ENCODE results near the gene NKAIN4.

Gene NKAIN4

GRCh38 chr20:63233924-63234323, 20.3 kb downstream of the NKAIN4 start:
- Mint-ChIP-seq H3K36me3 (ENCODE audit: low read depth) (no peaks in the 10 kb centered on the region), H3K27me3 (ENCODE audit: low read depth, poor library complexity) (peaks cover 15% of the 10 kb centered on the region), H3K27ac (no peak overlapping the region), H3K4me1 (peaks cover 70% of the 10 kb centered on the region), H3K9me3 (no peaks in the 10 kb centered on the region), H3K4me3 (no peak overlapping the region)
- no peak for DNase-seq
- no peak for TF ChIP-seq CTCF (IDR thresholded peaks at IDR 0.05)

- no peak for DNase-seq
- no peak overlapping the region for H3K27ac Mint-ChIP-seq
- peaks cover 19% of the 10 kb centered on the region for H3K27me3 Mint-ChIP-seq (ENCODE audit: low read depth, poor library complexity)
- no peak overlapping the region for H3K4me3 Mint-ChIP-seq
- no peak for TF ChIP-seq CTCF (IDR thresholded peaks at IDR 0.05)
- no peaks in the 10 kb centered on the region for H3K9me3 Mint-ChIP-seq
- no peaks in the 10 kb centered on the region for H3K36me3 Mint-ChIP-seq (ENCODE audit: low read depth)
- H3K4me1 Mint-ChIP-seq, result peaks cover 75% of the 10 kb centered on the region
Measured at GRCh38 chr20:63233061-63233344, 21.3 kb downstream of the NKAIN4 start.

- no peak overlapping the region for H3K4me3 Mint-ChIP-seq
- H3K36me3 Mint-ChIP-seq (ENCODE audit: low read depth), result no peaks in the 10 kb centered on the region
- H3K9me3 Mint-ChIP-seq, result no peaks in the 10 kb centered on the region
- H3K4me1 Mint-ChIP-seq, result peaks cover 75% of the 10 kb centered on the region
- peaks cover 19% of the 10 kb centered on the region for H3K27me3 Mint-ChIP-seq (ENCODE audit: low read depth, poor library complexity)
- no peak for DNase-seq
- TF ChIP-seq CTCF (IDR thresholded peaks at IDR 0.05), result no peak
- no peak overlapping the region for H3K27ac Mint-ChIP-seq
Measured at GRCh38 chr20:63232235-63233060, 21.8 kb downstream of the NKAIN4 start.

- Mint-ChIP-seq H3K36me3 (ENCODE audit: low read depth) (no peaks in the 10 kb centered on the region), H3K27ac (peak overlapping the region; percentile 71), H3K4me3 (peak overlapping the region; percentile 53), H3K4me1 (peaks cover 61% of the 10 kb centered on the region), H3K9me3 (no peaks in the 10 kb centered on the region), H3K27me3 (ENCODE audit: low read depth, poor library complexity) (peaks cover 23% of the 10 kb centered on the region)
- peak; percentile 45 for TF ChIP-seq CTCF (IDR thresholded peaks at IDR 0.05)
- DNase-seq, result peak; percentile 72
Measured at GRCh38 chr20:63230800-63231268, 23.4 kb downstream of the NKAIN4 start.

GRCh38 chr20:63228806-63229205, 25.5 kb downstream of the NKAIN4 start:
- no peak overlapping the region for H3K27ac Mint-ChIP-seq
- no peak for DNase-seq
- no peak for TF ChIP-seq CTCF (IDR thresholded peaks at IDR 0.05)
- no peaks in the 10 kb centered on the region for H3K9me3 Mint-ChIP-seq
- peaks cover 63% of the 10 kb centered on the region for H3K4me1 Mint-ChIP-seq
- peaks cover 26% of the 10 kb centered on the region for H3K27me3 Mint-ChIP-seq (ENCODE audit: low read depth, poor library complexity)
- H3K4me3 Mint-ChIP-seq, result no peak overlapping the region
- H3K36me3 Mint-ChIP-seq (ENCODE audit: low read depth), result no peaks in the 10 kb centered on the region

GRCh38 chr20:63227260-63227659, 27.0 kb downstream of the NKAIN4 start:
- no peak for TF ChIP-seq CTCF (IDR thresholded peaks at IDR 0.05)
- H3K36me3 Mint-ChIP-seq (ENCODE audit: low read depth), result no peaks in the 10 kb centered on the region
- peaks cover 59% of the 10 kb centered on the region for H3K4me1 Mint-ChIP-seq
- peaks cover 34% of the 10 kb centered on the region for H3K27me3 Mint-ChIP-seq (ENCODE audit: low read depth, poor library complexity)
- H3K9me3 Mint-ChIP-seq, result no peaks in the 10 kb centered on the region
- DNase-seq, result no peak
- H3K27ac Mint-ChIP-seq, result no peak overlapping the region
- H3K4me3 Mint-ChIP-seq, result no peak overlapping the region

Data from nephron progenitor cell (in vitro differentiated cells).